COLO829 (cell line): ENCODE measurements around the gene PDK4.
A peak's percentile ranks its signal among the peaks of the same experiment; 100 is the strongest.
"Not testable (repeated sequence)": the region's sequence is repeated elsewhere in the genome, so short reads cannot be mapped to it uniquely, and the experiment has no call there.

ENCODE experiments used
- DNase-seq: peaks from one replicate; pipeline ENCODE4 v3.0.0; 2012; ENCODE audit warnings: low spot score

Gene PDK4

GRCh38 chr7:95569720-95570119, 26.6 kb downstream of the PDK4 start:
- no peak for DNase-seq

- no peak for DNase-seq
Observed at GRCh38 chr7:95560674-95561073, 35.6 kb downstream of the PDK4 start.

GRCh38 chr7:95558864-95559263, 37.5 kb downstream of the PDK4 start:
- no peak for DNase-seq

GRCh38 chr7:95556777-95557176, 39.5 kb downstream of the PDK4 start:
- no peak for DNase-seq

- DNase-seq: no peak
Observed at GRCh38 chr7:95553939-95554338, 42.4 kb downstream of the PDK4 start.

- DNase-seq: not testable (repeated sequence)
Observed at GRCh38 chr7:95552010-95552926, 44.0 kb downstream of the PDK4 start.

GRCh38 chr7:95550546-95550945, 45.8 kb downstream of the PDK4 start:
- DNase-seq: no peak

GRCh38 chr7:95549818-95550529, 46.3 kb downstream of the PDK4 start:
- DNase-seq: peak; percentile 84

GRCh38 chr7:95547361-95548348, 48.7 kb downstream of the PDK4 start:
- no peak for DNase-seq

- no peak for DNase-seq
Observed at GRCh38 chr7:95546647-95547046, 49.7 kb downstream of the PDK4 start.

GRCh38 chr7:95545673-95546072, 50.6 kb downstream of the PDK4 start:
- DNase-seq: no peak

GRCh38 chr7:95545007-95545615, 51.2 kb downstream of the PDK4 start:
- DNase-seq: peak; percentile 86

GRCh38 chr7:95544171-95544570, 52.1 kb downstream of the PDK4 start:
- no peak for DNase-seq

- no peak for DNase-seq
Observed at GRCh38 chr7:95543312-95543711, 53.0 kb downstream of the PDK4 start.

GRCh38 chr7:95540366-95540765, 56.0 kb downstream of the PDK4 start:
- DNase-seq: no peak

GRCh38 chr7:95539426-95539825, 56.9 kb downstream of the PDK4 start:
- no peak for DNase-seq

- DNase-seq: no peak
Observed at GRCh38 chr7:95537468-95537867, 58.8 kb downstream of the PDK4 start.

GRCh38 chr7:95536656-95537311, 59.5 kb downstream of the PDK4 start:
- DNase-seq: no peak

- no peak for DNase-seq
Observed at GRCh38 chr7:95535662-95536061, 60.7 kb downstream of the PDK4 start.

GRCh38 chr7:95534796-95535195, 61.5 kb downstream of the PDK4 start:
- DNase-seq: no peak
